G401 (cell line): ENCODE results near the gene CRYAB. TPM values are rescaled to one million over a fixed set of nuclear protein-coding genes. Genes with fewer than 3 reads are reported as not detected.

Experiments
- DNase-seq: peaks from one replicate; pipeline ENCODE4 v3.0.0-alpha.2; 2015; ENCODE audit warnings: low spot score
- in situ Hi-C: cut with HindIII; loops from 2 replicates; pipeline ENCODE4 v1.10.0; 2016; ENCODE audit warnings: low sequenced_read_pairs, mixed read lengths
- total RNA-seq: library from RNA; depleted of rRNA; stranded (reverse); fragments of >200 nt; shearing (Covaris generic); gene quantifications from 2 replicates; pipeline ENCODE4 v1.2.3, GENCODE V29; 2014; rRNA removed

CRYAB gene
- 153 and 175 TPM in 2 replicates for total RNA-seq

DNA sequence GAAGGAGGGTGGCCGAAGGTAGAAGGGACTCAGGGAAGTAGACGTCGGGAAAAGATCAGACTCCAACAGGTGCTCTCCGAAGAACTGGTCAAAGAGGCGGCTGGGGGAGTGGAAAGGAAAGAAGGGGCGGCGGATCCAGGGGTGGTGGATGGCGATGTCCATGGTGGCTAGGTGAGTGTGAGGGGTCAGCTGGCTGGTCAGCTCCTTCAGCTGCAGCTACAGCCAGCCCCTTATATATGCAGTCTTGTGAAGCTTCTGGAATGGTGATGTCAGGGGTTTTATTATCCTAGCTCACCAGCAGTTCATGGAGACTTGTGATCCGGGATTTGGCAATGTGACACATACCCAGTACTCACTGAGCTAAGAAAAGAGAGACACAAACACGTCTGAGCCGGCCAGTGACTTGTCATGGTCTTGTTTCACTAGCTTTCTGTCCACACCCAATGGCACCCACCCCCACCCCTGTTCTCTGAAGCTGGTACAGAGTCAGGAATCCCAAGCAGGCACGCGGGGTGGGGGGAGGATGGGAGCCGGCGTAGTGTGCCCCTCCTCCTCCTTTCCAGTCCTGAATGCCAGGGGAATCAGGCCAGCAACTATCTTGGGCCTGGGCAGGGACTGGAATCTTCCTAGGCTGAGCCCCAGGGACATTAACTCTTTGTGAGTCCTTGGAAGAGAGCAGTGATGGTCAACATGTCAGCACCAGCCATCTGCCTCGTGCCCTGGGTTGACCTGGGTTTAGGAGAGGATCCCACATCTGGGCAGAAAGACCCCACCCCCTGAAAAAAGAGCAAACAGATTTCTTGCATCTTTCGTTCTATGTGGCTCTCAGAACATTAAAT lies at the start of gene CRYAB:
Gene CRYAB, minus strand, starts transcription at position 208 of the 839 bp plus-strand sequence. Its CDS starts 46 bp downstream, at position 162.
- peak; percentile 98 for DNase-seq
- in situ Hi-C loops: no loop called here

DNA sequence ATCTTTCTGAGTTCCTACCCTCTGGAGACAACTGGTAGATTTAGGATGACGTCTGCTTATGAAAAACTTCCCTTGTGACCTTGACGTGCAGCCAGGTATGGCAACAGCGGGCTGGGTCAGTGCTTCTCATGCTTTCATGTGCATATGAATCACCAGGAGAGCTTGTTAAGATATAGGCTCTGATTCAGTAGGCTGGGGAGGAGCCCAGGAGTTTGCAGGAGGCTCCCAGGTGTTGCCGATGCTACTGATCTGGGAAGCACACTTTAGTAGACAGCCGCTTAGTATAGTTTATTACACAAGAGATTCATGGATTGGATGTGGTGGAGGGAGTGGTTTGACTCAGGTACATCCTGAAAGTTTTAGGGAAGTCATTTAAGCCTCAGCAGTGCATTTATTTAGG lies 49.3 kb upstream of the CRYAB start:
- in situ Hi-C loops: no loop called here
- DNase-seq: no peak

DNA sequence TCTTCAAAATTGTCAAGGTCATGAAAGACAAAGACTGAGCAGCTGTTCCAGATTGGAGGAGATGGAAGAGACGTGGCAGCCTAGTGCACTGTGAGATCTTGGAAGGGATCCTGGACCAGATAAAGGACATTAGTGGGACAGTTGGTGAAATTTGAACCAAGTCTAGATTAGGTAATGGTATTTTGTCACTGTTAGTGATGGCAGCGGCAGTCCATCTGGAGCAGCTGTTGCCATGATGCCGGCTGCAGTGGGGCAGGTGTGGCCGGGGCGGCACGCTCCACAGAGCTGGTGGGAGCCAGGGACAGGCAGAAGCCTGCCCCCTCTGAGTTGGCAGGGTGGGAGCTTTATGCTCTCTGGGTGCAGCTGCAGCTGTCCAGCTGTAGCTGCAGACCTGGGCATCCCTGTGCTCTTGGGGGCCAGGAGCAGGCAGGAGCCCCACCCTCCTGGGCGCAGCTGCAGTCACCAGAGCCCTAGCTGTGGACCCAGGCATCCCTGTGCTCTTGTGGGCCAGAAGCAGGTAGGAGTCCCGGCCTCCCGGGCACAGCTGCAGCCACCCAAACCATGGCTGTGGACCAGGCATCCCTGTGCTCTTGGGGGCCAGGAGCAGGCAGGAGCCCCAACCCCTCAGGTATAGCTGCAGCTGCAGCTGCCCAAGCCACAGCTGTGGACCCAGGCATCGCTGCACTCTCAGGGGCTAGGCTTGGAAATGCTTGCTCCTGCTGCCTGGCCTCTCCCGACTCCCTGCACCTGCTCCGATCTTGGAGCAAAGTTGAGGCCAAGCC lies 46.3 kb upstream of the CRYAB start:
- no peak for DNase-seq
- in situ Hi-C loops: no loop called here

GRCh38 chr11:111954154-111954553 lies 42.6 kb upstream of the CRYAB start:
- no peak for DNase-seq
- in situ Hi-C loops: no loop called here

DNA sequence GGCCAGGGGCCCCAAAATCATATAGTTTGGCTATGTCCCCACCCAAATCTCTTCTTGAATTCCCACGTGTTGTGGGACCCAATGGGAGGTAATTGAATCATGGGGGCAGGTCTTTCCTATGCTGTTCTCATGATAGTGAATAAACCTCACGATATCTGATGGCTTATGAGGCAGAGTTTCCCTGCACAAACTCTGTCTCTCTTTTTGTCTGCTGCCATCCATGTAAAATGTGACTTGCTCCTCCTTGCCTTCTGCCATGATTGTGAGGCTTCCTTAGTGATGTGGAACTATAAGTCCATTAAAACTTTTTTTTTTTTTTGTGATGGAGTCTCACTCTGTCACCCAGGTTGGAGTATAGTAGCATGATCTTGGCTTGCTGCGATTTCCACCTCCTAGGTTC lies 40.0 kb upstream of the CRYAB start:
- in situ Hi-C loops: no loop called here
- no peak for DNase-seq

DNA sequence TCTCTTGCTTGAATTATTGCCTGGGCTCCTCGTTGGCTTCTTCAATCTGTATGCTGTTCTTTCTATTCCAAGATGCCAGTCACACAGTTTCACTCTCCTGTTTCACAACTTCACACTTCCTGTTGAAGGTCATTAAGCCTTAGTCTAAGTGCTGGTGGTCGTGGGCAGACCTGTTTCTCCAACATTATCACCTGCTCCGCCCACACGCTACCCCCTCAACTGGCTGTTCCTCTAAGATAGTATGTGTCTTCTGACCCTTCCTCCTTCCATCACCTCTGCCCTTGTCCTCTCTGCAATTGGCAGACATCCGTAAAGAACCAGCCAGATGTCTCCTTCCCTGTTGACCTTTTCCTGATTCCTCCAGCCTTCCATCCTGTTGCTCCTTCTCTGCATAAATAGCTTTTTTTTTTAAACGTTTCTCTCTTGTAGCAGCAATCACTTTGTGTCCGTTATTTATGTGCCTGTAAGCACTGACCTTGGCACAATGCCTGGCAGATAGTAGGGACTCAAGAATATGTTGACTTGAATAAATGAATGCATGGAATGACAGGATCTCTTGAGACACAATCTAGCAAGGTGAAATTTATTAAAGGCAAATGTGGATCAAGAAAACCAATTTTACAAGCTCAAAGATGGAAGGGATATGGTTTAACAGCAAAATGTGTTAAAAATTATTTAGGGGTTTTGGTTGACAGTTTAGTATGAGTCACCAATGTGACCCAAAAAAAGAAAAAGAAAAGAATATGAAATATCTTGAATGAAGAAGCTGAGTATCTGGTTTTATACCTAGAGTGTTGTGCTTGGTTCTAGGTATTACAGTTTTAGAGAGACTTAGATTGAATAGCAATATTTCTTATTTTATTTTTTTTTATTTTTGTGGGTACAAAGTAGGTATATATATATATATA lies 38.2 kb upstream of the CRYAB start:
- in situ Hi-C loops: no loop called here
- no peak for DNase-seq

DNA sequence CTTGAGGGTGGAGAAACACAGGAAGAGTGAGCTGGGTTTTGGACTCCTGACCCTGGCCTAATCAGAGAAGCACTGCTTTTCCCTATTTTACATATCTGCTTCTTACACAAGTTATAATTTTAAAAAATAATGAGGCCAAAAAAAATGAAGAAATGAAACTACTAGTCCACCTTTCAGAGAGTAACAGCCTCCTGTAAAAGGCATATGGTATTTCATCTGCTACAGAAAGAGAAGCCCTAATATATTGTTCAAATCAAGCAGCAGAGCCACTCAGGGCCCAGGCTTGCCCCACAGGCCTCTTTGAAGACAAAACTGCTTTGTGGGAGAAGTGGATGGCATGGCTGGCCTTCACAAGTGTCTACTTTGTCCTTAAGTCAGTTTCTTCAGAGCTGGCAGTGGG lies 35.6 kb upstream of the CRYAB start:
- no peak for DNase-seq
- in situ Hi-C loops: no loop called here

- DNase-seq: no peak
- in situ Hi-C loops: no loop called here
Measured at GRCh38 chr11:111946499-111946898, 34.9 kb upstream of the CRYAB start.

DNA sequence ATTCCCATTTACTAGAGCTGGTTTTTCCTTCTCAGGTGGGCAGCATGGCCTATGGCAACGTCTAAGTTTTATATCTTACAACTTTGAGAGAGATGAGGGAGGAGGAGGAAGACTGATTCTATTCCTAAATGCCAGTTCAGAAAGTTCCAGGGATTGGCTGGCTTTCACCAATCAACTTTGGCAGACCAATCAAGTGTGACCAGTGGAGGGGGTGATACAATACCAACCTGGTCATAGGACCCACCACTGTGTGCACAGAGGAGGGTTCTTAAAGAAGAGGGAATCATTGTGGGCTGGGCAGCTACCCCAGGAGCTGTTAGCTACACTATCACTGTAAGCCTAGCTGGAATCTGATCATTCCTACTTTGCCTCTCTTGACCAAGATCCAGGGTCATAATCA lies 33.6 kb upstream of the CRYAB start:
- in situ Hi-C loops: no loop called here
- DNase-seq: no peak

DNA sequence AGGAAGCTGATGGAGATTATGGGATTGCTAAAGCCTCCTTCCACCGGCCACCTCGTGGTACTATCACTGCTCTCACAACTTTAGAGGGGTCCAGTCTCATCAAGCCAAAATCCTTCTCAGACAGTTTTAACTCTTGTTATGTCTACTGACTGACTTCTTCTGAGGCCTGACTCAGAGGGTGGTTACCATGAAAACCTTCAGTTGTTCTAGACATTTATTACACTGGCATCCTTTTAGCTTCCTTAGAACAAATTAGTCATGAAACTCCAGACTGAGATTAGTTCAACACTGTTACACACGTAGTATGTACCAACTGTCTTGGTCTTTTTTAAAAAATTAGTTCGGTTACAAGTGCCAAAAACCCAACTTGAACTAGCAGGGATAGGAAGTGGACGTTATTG lies 33.1 kb upstream of the CRYAB start:
- in situ Hi-C loops: no loop called here
- no peak for DNase-seq

- in situ Hi-C loops: no loop called here
- no peak for DNase-seq
Measured at GRCh38 chr11:111944139-111944538, 32.6 kb upstream of the CRYAB start.

GRCh38 chr11:111942829-111943228 lies 31.3 kb upstream of the CRYAB start:
- DNase-seq: no peak
- in situ Hi-C loops: no loop called here

DNA sequence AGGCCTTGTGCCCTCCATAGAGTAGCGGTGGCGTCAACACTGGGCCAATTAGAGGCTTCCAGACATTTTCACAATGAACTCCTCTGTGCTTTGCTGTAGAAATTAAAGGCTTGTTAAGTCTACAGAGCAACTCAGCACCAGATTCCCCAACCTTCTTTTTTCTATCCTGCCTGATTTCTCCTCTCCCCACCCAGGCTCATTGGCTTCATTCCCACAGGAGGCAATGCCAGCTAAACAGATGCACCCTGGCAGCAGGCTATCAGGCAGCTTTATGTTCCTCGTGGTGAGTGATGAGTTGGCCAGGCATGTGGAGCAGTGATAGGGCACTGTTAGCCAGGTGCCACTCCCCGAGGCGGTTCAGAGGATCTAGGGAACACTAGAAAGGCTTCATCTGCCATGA lies 30.4 kb upstream of the CRYAB start:
- in situ Hi-C loops: no loop called here
- DNase-seq: peak; percentile 99

DNA sequence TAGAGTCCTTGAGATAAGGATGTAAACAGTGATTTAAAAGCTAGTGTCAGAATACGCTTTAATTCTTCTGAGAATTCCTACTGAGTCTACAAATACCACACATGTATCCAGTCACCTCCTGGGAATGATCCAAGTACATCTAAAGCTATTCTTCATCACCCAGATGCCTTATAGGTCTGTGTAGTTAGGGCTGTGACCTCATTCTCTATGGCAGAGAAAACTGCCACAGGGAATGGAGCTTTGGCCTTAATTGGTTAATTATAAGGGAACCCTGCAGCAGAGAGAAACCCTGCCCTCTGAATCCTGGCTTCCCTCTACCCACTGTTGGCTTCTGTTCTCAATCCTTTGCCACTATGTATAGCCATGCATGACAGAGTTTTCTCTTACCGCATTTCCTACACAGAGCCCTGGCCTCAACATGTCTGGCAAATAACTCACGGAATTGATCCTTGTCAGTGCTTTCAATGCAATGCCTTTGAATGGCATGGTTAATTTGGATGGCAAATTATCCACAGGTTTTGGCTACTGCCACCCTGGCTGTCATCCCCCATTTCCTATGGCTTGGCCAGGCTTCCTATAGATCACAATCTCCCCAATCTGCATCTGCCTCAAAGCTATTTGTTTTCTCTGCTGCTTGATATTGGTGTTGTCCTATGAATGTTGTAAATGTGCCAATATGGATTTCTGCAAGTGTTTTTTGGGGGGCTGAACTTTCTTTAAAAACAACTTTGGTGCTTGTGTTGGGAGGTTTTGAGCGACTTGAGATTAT lies 28.4 kb upstream of the CRYAB start:
- in situ Hi-C loops: no loop called here
- peak; percentile 77 for DNase-seq

DNA sequence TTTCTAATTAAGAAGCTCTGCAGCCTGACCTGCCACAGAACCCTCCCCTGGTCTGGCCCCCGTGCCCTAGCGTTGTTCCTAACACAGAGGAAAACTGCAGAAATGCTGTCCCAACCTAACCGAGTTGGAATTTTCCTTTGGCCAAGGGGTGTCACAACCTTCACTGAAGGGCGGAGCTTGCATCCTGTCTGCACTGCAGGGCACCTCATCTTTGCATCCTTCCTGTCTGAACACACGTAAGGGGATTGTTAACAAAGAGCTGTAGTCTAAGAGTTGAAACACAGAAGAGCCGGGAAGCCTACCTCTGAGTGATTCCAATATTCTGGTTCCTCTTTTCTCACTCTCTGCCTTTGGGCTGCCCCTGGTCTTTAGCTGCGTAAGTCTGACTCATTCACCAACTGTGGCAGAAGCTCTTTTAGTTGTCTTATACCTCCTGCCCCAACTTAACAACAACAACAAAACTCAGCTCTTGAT lies 27.2 kb upstream of the CRYAB start:
- in situ Hi-C loops: no loop called here
- DNase-seq: peak; percentile 94

DNA sequence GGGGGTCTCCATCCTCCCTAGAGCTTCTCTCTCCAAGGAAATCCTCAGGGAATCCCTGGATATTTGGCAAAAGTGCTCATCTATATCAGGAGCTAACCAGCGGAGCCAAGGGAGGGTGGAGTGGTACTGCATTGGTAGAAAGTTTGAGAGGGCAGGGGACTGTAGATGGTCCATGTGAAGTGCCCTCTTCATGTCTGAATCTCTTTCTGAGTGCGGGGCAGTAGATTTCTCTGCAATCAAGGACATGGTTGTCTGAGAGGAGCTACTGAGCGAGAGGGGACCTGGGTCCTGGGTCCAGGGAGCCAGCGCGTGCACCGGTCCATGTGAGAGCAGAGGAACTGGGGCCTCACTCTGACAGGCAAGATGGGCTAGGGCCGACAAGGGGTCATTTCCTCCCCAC lies 26.3 kb upstream of the CRYAB start:
- DNase-seq: peak; percentile 63
- in situ Hi-C loops: no loop called here

DNA sequence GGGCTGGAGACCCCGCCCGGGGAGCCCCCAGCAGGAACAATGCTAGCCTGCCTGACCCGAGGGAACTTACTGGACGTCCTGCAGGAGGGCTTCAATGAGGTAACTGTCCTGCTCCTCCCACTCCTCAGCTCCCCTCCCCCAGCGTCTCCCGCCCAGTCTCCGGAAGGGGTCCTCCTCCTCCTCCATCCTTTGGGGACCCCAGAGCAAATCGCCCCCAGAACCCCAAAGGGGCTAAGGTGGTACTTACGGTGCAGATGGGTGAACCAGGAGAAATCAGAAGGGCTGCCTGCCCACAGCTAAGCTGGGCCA lies 25.8 kb upstream of the CRYAB start:
- no peak for DNase-seq
- in situ Hi-C loops: no loop called here

DNA sequence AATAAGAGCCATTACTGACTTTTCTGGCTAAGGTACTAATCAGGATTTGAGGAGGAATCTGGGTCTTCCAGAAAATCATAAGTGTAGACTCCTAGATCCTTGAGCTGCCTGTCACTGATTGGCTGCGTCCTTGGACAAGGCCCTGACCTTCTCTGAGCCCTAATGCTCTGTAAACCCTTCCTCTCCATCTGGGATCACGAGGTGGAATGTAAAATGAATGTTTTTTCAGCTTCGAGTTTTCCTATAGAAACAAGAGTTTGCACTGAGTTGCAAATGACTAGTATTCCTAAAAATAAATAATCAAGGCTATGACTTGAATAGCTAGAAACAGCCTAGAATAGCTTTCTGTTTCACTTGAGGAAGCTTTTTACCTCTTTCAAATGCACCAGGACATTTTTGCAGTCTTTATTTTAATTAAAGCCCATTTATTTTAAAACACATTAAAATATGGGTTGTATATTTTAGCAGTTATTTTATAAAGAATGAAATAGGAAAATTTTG lies 24.5 kb upstream of the CRYAB start:
- DNase-seq: no peak
- in situ Hi-C loops: no loop called here
